PC-9 (cell line): ENCODE results near the gene GSN. TPM values are rescaled to one million over a fixed set of nuclear protein-coding genes. Genes with fewer than 3 reads are reported as not detected.

Experiments
- BruUV-seq: library from RNA; stranded (reverse); fragments of 400-500 nt; replicated peaks from 2 replicates; lab custom pipeline; 2021; lab: Mats Ljungman, UMichigan
- CTCF ChIA-PET: fragments of 300-600 bp; sonication (Branson Sonifier 250); formaldehyde crosslinking; loops from one replicate; lab custom pipeline; 2022; ENCODE audit warnings: antibody characterized with exemption; lab: Charles Lee
- POLR2A ChIA-PET: fragments of 300-600 bp; sonication (Branson Sonifier 250); formaldehyde crosslinking; loops from one replicate; lab custom pipeline; 2022; ENCODE audit warnings: antibody characterized with exemption; ENCODE audit not compliant: unreplicated experiment; lab: Charles Lee
- DNase-seq, 2 experiments: peaks; one replicate each; pipeline versions ENCODE4 v3.0.0 to v3.0.0-alpha.2; 2015 to 2022; ENCODE audit warnings: mixed read lengths in 1 of 2
- H2AFZ ChIP-seq: fragments of 200-600 bp; sonication (generic); 2 replicates; pipeline ENCODE4 v1.8.1; 2017; ENCODE audit warnings: antibody characterized with exemption
- H3F3A ChIP-seq: fragments of 200-600 bp; sonication (generic); 2 replicates; pipeline ENCODE4 v1.8.1; 2017; ENCODE audit warnings: antibody characterized with exemption, mild to moderate bottlenecking, low read depth; ENCODE audit not compliant: insufficient read depth
- H3K27ac ChIP-seq: fragments of 200-600 bp; sonication (generic); 2 replicates; pipeline ENCODE4 v1.6.1; 2016; ENCODE audit warnings: mixed run types
- H3K27me3 ChIP-seq: fragments of 200-600 bp; sonication (generic); 2 replicates; pipeline ENCODE4 v1.6.1; 2016; ENCODE audit warnings: low read depth, mixed run types; ENCODE audit not compliant: insufficient read depth
- H3K36me3 ChIP-seq: fragments of 200-600 bp; sonication (generic); 2 replicates; pipeline ENCODE4 v1.6.1; 2016; ENCODE audit warnings: low read depth, mixed run types
- H3K4me1 ChIP-seq: fragments of 200-600 bp; sonication (generic); replicated peaks from 2 replicates; pipeline ENCODE4 v1.6.1; 2016; ENCODE audit warnings: mixed run types; ENCODE audit not compliant: insufficient read depth
- H3K4me2 ChIP-seq: fragments of 200-600 bp; sonication (generic); 2 replicates; pipeline ENCODE4 v1.6.1; 2017; ENCODE audit warnings: mixed run types
- H3K4me3 ChIP-seq: fragments of 200-600 bp; sonication (generic); 2 replicates; pipeline ENCODE4 v1.6.1; 2016; ENCODE audit warnings: mixed run types
- H3K79me2 ChIP-seq: fragments of 200-600 bp; sonication (generic); 2 replicates; pipeline ENCODE4 v1.6.1; 2017; ENCODE audit warnings: low read depth, mixed run types
- H3K9me2 ChIP-seq: fragments of 200-600 bp; sonication (generic); 2 replicates; pipeline ENCODE4 v1.8.1; 2017; ENCODE audit warnings: mild to moderate bottlenecking; ENCODE audit not compliant: insufficient read depth
- H3K9me3 ChIP-seq: fragments of 200-600 bp; sonication (generic); 2 replicates; pipeline ENCODE4 v1.8.1; 2016; ENCODE audit warnings: low read depth; ENCODE audit not compliant: insufficient read depth
- H4K20me1 ChIP-seq: fragments of 200-600 bp; sonication (generic); 2 replicates; pipeline ENCODE4 v1.8.1; 2017; ENCODE audit not compliant: insufficient read depth
- EZH2 ChIP-seq: fragments of 200-600 bp; sonication (generic); IDR thresholded peaks from 2 replicates; pipeline ENCODE4 v1.8.0; 2017; ENCODE audit warnings: antibody characterized with exemption, low read depth
- intact Hi-C: fragments of 100-400 bp; cut with micrococcal nuclease; formaldehyde crosslinking; loops from one replicate; pipeline ENCODE4 v1.10.0; 2022; ENCODE audit not compliant: unreplicated experiment
- total RNA-seq: library from RNA; stranded (reverse); gene quantifications from 2 replicates; pipeline ENCODE4 v1.2.3, GENCODE V29; 2021
- TF ChIP-seq, protein P1 (sequence below): fragments of 200-600 bp; sonication (generic); conservative IDR thresholded peaks from 2 replicates; pipeline ENCODE4 v1.6.1; 2017; ENCODE audit warnings: mixed run types, antibody characterized with exemption, mild to moderate bottlenecking, moderate library complexity

GSN gene
- total RNA-seq, 1 experiment from 2014 or later: 135 TPM

DNA sequence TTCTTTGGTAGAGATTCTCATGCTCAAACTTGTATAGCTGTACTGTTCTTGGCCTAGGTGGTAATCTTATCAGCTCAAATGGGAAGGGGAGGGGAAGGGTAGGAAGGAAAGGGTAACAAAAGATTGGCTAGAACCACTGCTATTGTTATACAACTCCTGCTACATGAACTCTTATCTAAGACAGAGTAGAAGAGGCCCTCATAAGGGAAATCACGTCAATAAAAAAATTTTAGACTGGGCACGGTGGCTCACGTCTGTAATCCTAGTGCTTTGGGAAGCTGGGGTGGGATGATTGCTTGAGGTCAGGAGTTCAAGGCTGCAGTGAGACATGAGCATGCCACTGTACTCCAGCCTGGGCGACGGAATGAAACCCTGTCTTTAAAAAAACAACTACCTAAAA lies 86.2 kb downstream of the GSN start:
- no peak overlapping the region for H3K27ac ChIP-seq
- no peaks in the 10 kb centered on the region for H4K20me1 ChIP-seq
- peaks cover 34% of the 10 kb centered on the region for H3F3A ChIP-seq
- no peak overlapping the region for H3K4me3 ChIP-seq
- H3K79me2 ChIP-seq: no peaks in the 10 kb centered on the region
- no peak for DNase-seq
- H3K9me3 ChIP-seq: no peaks in the 10 kb centered on the region
- no peaks in the 10 kb centered on the region for H3K9me2 ChIP-seq
- H3K4me2 ChIP-seq: no peak overlapping the region
- intact Hi-C loops: no loop called here
- ChIA-PET CTCF (no interaction called here), POLR2A (no interaction called here)
- BruUV-seq: no TSS peak
- no peak overlapping the region for H2AFZ ChIP-seq
- TF ChIP-seq, protein P1, sequence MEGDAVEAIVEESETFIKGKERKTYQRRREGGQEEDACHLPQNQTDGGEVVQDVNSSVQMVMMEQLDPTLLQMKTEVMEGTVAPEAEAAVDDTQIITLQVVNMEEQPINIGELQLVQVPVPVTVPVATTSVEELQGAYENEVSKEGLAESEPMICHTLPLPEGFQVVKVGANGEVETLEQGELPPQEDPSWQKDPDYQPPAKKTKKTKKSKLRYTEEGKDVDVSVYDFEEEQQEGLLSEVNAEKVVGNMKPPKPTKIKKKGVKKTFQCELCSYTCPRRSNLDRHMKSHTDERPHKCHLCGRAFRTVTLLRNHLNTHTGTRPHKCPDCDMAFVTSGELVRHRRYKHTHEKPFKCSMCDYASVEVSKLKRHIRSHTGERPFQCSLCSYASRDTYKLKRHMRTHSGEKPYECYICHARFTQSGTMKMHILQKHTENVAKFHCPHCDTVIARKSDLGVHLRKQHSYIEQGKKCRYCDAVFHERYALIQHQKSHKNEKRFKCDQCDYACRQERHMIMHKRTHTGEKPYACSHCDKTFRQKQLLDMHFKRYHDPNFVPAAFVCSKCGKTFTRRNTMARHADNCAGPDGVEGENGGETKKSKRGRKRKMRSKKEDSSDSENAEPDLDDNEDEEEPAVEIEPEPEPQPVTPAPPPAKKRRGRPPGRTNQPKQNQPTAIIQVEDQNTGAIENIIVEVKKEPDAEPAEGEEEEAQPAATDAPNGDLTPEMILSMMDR: no peak
- no peak for TF ChIP-seq EZH2
- peaks cover 26% of the 10 kb centered on the region for H3K4me1 ChIP-seq
- H3K27me3 ChIP-seq: no peaks in the 10 kb centered on the region
- H3K36me3 ChIP-seq: no peaks in the 10 kb centered on the region

DNA sequence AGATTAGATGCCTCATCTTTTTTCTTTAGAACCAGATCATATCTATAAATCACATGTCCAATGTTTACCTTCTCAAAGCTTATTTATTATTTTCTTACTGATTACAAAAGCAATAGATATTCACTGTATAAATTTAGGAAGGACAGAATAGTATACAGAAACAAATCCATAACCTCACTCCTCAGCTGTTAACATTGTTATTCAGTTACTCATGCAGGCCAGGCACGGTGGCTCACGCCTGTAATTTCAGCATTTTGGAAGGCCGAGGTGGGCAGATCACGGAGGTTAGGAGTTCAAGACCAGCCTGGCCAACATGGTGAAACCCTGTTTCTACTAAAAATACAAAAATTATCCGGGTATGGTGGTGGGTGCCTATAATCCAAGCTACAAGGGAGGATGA lies 86.8 kb downstream of the GSN start:
- H3K4me2 ChIP-seq: no peak overlapping the region
- TF ChIP-seq, protein P1: no peak
- no peak for TF ChIP-seq EZH2
- H3K9me2 ChIP-seq: no peaks in the 10 kb centered on the region
- no peak overlapping the region for H2AFZ ChIP-seq
- intact Hi-C loops: no loop called here
- POLR2A ChIA-PET: no interaction called here
- BruUV-seq: no TSS peak
- DNase-seq: no peak
- no peaks in the 10 kb centered on the region for H3K79me2 ChIP-seq
- H3K9me3 ChIP-seq: no peaks in the 10 kb centered on the region
- peaks cover 34% of the 10 kb centered on the region for H3F3A ChIP-seq
- no peaks in the 10 kb centered on the region for H3K36me3 ChIP-seq
- H3K27ac ChIP-seq: no peak overlapping the region
- H3K27me3 ChIP-seq: no peaks in the 10 kb centered on the region
- H4K20me1 ChIP-seq: no peaks in the 10 kb centered on the region
- H3K4me1 ChIP-seq: peaks cover 26% of the 10 kb centered on the region
- no peak overlapping the region for H3K4me3 ChIP-seq
- CTCF ChIA-PET: no interaction called here

DNA sequence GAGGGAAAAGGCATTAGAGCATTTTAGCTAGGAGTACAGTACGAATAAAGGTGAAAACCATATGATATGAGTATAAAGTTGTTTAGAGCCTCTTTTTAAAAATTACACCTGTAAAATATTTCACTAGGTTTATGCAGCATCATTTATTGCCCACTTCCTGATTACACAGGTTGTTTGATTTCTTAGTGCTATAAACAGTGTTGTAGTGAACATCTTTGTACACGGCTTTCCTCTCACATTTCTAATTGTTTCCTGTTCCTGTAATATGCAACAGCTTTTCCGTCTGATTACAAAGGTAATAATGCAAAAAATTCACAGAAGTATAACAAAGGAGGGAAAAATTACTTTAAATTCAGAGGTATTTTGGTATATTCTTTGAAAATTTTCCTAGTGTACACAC lies 89.0 kb downstream of the GSN start:
- Histone ChIP-seq H3K27ac (peak overlapping the region; percentile 72), H3K9me3 (no peaks in the 10 kb centered on the region), H3K4me2 (peak overlapping the region; percentile 68), H3K9me2 (no peaks in the 10 kb centered on the region), H4K20me1 (no peaks in the 10 kb centered on the region), H3K79me2 (no peaks in the 10 kb centered on the region), H3K4me3 (peak overlapping the region; percentile 19), H2AFZ (peak overlapping the region; percentile 43; the same call in 1 of the 2 replicates), H3K4me1 (peaks cover 21% of the 10 kb centered on the region), H3K36me3 (no peaks in the 10 kb centered on the region), H3K27me3 (no peaks in the 10 kb centered on the region), H3F3A (peaks cover 18% of the 10 kb centered on the region)
- intact Hi-C loops: no loop called here
- no TSS peak for BruUV-seq
- POLR2A ChIA-PET: no interaction called here
- TF ChIP-seq EZH2: no peak
- TF ChIP-seq, protein P1: no peak
- CTCF ChIA-PET: interaction anchor here (0.6 kb wide), 1 partner anchor 36 kb away, joined by 3 read pairs; no protein-coding TSS in a partner anchor
- DNase-seq: no peak
